HUDEP-2 (cell line): ENCODE data around the gene LTN1.

ENCODE experiments used
- DNase-seq, 76 experiments: peaks; one replicate each; lab custom pipeline; 2025; ENCODE audit not compliant: unreplicated experiment in 76 of 76; lab: John Stamatoyannopoulos, UW

LTN1 gene

GRCh38 chr21:28884976-28885852, 107.5 kb downstream of the LTN1 start:
- DNase-seq = peak; percentile 71 to 99 (median 94)

GRCh38 chr21:28884481-28884880, 108.2 kb downstream of the LTN1 start:
- DNase-seq = peak in 22 of 76 experiments; percentile 3 to 71 (median 46)

- peak in 1 of 76 experiments; percentile 31 for DNase-seq
Observed at GRCh38 chr21:28883931-28884330, 108.7 kb downstream of the LTN1 start.

- DNase-seq = no peak
Observed at GRCh38 chr21:28882345-28882744, 110.3 kb downstream of the LTN1 start.
